DOHH2 (cell line): ENCODE results near the gene CTTNBP2.

ENCODE experiments used
- CTCF ChIP-seq: fragments of 200-600 bp; sonication (generic); IDR thresholded peaks from one replicate; pipeline ENCODE4 v1.5.1; 2014; ENCODE audit warnings: antibody characterized with exemption, mild to moderate bottlenecking, low read depth, low read length; ENCODE audit not compliant: poor library complexity, severe bottlenecking
- EZH2phosphoT487 ChIP-seq: fragments of 200-600 bp; sonication (generic); IDR thresholded peaks from 2 replicates; pipeline ENCODE4 v1.6.1; 2017; ENCODE audit warnings: borderline replicate concordance, mild to moderate bottlenecking, antibody characterized with exemption, low read length, moderate library complexity, mixed read lengths

GRCh38 chr7:117661328-117661727 is 211.9 kb downstream of the CTTNBP2 start:
- TF ChIP-seq CTCF: no peak
- TF ChIP-seq EZH2phosphoT487: no peak
